HG03439 (cell line): ENCODE measurements around the gene MYO19.
"Not testable (repeated sequence)": the region's sequence is repeated elsewhere in the genome, so short reads cannot be mapped to it uniquely, and the experiment has no call there.

Experiments used
- ATAC-seq: cut with Tn5 transposase; IDR thresholded peaks from one replicate; pipeline ENCODE4 v1.9.1; 2021; ENCODE audit warnings: mild to moderate bottlenecking, moderate library complexity; ENCODE audit not compliant: unreplicated experiment

Gene MYO19

GRCh38 chr17:36470499-36470898 is 64.2 kb downstream of the MYO19 start:
- no peak for ATAC-seq

GRCh38 chr17:36469733-36470132 is 64.9 kb downstream of the MYO19 start:
- no peak for ATAC-seq

DNA sequence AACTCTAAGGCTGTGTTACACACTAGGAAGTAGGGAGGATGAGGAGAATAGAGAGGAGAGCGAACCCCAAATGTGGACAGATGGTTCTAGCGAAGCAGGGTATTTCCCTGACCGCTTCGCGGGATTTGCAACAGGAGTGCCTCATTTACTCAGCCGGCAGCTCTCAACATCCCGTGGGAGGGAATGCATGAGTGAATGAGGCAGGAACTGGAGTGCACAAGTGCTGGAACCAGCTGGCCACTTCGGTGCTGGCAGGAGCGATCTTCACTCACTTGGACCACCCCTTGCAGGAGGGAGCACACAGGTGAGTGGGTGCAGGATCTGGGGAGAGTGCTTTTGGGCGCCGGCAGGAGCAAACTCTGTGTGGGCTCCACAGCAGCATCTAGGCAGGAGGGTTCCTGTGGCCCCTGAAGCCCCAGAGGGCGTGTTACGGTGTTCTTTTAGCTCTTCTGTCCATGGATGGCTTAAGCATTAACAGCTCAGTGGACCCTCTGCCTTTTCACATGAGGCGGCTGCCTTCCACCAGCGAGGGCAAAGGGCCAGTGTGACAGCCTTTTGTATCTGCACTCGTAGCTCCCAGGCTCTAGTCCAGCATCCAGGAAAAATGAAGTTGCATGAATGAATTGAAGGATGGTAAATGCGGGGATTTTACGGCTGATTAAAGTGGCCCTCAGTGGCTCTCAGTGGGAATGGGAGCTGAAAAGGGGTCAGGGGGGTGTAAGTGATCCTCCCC is 65.6 kb downstream of the MYO19 start:
- no peak for ATAC-seq

- ATAC-seq: no peak
Measured at GRCh38 chr17:36464765-36465088, 69.9 kb downstream of the MYO19 start.

DNA sequence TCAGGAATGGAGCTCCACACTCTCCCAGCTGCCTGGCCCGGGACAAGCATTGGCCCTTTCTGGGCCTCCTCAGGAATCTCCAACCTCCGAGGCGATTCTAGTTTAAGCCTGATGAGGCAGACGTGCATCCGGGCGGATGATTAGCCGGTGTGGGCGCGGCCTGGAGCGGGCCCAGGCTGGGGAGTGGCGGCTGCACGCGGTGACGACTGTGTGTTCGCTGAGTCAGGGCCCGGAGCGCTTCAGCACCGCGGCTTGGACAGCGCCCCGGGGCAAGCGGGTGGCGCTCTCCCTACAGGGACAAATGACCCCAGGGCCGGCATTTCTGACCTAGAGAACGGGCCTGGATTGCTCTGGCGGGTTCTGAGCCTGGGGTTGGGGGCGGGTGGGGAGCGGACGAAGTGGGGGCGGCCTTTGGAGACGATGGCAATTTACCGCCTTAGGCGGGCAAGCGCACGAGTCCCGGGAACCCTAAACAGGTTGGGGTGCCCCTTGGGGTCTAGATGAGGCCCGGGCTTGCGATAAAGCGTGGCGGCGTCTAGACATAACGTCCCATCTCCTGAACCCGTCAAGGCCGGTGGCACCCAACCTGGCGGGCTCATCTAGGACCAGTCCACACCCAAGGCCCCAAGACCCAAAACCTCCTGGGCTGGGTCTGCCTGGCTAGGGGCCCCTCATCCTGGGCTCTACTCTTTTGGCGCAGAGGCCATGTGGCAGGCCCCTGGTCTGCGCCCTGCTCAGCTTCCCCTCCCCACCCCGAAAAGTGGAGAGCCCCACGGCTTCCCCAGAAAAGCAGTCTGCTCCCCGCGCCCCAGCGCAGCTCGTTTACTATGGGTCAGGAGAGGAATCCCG is 70.5 kb downstream of the MYO19 start:
- ATAC-seq: no peak

- no peak for ATAC-seq
Measured at GRCh38 chr17:36461330-36462110, 73.1 kb downstream of the MYO19 start.

DNA sequence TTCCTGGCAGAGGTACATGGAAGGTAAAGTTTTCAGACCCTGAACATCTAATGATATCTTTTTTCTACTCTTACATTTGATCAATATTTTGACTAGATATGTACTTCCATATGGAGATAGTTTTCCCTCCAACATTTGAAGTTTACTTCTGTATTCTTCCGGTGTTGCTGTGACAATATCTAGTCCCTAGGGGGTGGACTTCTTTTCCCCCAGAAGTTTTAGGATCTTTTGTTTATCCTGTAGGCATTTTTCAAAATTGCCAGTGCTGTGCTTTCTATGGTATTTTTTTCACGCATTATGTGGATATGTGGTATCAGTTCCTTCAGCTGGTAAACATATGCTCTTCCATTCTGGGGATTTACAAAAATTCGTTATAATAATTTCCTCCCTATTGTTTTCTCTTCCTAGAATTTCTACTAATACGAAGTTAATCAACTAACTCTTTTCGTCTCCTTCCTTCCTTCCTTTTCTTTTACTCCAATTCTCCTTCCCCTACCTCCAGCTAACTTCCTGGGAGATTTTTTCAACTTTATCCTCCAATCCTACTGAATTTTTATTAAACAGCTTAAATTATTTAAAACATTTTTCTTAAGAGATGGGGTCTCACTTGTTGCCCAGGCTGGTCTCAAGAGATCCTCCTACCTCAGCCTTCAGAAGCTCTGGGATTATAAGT is 74.3 kb downstream of the MYO19 start:
- ATAC-seq: no peak

- ATAC-seq: no peak
Measured at GRCh38 chr17:36459601-36460000, 75.1 kb downstream of the MYO19 start.

GRCh38 chr17:36459045-36459444 is 75.6 kb downstream of the MYO19 start:
- no peak for ATAC-seq

GRCh38 chr17:36457701-36458100 is 77.0 kb downstream of the MYO19 start:
- not testable (repeated sequence) for ATAC-seq

DNA sequence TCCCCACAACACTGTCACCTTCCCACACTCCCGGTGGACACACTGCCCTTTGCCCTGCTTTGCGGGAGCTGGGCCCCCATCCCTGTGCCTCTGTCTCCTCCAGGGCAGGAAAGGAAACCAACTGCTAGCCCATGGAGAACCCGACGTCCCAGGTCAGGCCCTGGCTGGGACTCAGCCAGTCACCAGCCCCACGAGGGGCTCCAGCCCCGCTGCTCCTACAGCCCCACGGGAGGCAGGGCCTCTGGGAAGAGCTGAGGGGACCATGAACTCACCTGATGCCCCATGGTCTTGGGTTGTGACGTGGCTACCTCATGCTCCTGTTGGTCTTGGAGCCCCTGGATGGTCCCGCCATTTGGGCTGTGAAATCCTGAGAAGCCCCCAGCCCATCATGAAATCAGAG is 81.8 kb downstream of the MYO19 start:
- ATAC-seq: not testable (repeated sequence)

DNA sequence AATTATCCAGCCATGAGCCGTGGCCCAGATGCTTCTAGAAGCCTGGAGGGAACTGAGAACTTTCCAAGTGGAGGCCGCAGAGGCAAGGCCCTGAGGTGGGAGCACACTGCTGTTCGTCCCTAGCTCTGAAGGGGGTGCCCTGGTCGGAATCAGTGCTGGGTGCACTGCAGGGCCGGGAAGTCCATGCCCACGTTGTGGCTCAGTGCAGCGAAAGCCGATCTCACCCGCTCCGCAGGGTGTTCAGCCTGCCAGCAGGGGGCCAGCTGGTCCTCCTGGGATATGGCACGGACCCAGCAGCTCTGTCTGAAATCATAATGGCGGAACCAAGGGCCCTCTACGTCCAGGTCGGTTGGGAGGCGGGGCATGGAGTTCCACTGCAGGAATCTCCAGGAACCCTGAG is 84.7 kb downstream of the MYO19 start:
- ATAC-seq: not testable (repeated sequence)
